ENCODE data around the gene NUTM2F.

Gene NUTM2F

DNA sequence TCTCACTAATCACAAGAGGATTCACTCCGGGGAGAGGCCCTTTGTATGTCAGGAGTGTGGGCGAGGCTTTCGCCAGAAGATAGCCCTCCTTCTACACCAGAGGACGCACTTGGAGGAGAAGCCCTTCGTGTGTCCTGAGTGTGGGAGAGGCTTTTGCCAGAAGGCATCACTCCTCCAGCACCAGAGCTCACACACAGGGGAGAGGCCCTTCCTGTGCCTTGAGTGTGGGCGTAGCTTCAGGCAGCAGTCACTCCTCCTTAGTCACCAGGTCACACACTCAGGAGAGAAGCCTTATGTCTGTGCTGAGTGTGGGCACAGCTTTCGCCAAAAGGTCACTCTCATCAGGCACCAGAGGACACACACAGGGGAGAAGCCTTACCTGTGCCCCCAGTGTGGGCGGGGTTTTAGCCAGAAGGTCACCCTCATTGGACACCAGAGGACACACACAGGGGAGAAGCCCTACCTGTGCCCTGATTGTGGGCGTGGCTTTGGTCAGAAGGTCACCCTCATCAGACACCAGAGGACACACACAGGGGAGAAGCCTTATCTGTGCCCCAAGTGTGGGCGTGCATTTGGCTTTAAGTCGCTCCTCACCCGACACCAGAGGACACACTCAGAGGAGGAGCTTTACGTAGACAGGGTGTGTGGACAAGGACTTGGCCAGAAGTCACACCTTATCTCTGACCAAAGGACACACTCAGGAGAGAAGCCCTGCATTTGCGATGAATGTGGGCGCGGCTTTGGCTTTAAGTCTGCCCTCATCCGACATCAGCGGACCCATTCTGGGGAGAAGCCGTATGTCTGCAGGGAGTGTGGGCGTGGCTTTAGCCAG is 27.8 kb downstream of the NUTM2F start:
- no peak for DNase-seq (ENCODE audit: low read depth)
- in situ Hi-C loops (cut with HindIII; ENCODE audit: low sequenced_read_pairs), result no loop called here
- TF ChIP-seq, protein P1, sequence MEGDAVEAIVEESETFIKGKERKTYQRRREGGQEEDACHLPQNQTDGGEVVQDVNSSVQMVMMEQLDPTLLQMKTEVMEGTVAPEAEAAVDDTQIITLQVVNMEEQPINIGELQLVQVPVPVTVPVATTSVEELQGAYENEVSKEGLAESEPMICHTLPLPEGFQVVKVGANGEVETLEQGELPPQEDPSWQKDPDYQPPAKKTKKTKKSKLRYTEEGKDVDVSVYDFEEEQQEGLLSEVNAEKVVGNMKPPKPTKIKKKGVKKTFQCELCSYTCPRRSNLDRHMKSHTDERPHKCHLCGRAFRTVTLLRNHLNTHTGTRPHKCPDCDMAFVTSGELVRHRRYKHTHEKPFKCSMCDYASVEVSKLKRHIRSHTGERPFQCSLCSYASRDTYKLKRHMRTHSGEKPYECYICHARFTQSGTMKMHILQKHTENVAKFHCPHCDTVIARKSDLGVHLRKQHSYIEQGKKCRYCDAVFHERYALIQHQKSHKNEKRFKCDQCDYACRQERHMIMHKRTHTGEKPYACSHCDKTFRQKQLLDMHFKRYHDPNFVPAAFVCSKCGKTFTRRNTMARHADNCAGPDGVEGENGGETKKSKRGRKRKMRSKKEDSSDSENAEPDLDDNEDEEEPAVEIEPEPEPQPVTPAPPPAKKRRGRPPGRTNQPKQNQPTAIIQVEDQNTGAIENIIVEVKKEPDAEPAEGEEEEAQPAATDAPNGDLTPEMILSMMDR (IDR thresholded peaks at IDR 0.05; ENCODE audit: low read depth, low read length, missing control alignments), result no peak
- no peak overlapping the region for H3K4me3 ChIP-seq (ENCODE audit: low read depth, low read length)

DNA sequence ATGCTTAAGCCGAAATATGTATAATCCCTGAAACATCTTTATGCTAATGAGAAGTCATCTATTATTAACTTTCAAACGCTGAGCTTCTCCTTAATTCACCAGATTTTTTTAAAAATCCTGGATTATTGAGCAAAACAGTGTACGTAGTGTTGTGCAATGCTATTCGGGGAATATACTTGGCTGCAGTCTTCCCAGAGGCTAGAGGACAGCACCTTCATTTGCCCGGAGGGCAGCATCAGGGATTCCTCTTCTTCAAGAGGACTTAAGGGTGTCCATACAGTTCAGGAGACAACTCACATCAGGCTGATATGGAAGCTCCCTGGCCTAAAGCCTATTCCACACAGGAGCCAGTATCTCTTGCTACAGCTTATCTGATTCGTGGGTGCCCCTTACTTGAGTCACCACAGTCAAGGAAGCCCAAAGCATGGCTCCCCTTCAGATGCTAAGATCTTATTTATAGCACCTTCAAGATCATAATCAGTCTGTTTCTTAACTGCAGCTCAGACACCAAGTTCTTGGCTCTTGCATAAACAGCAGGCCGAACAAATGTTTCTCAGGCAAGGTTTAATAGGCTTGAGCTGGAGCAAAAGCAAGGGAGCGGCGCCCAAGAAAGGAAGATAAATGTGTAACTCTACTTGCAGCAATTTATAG is 29.4 kb downstream of the NUTM2F start:
- in situ Hi-C loops (cut with HindIII; ENCODE audit: low sequenced_read_pairs), result no loop called here
- DNase-seq (ENCODE audit: low read depth), result no peak
- no peak overlapping the region for H3K4me3 ChIP-seq (ENCODE audit: low read depth, low read length)

DNA sequence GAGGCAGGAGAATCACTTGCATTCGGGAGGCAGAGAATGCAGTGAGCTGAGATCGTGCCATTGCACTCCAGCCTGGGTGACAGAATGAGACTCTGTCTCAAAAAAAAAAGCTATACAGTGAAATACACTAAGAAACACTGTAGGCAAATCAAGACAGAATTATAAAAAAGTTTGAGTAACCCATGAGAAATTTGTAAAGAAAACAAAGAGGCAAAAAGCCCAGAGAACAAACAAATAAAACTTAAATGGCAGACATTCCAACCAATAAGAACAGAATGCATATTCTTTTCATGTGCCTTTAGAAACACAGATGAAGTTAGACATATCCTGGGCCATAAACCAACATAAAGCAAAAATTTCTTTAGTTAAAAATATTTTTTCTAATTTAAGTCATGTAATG is 38.8 kb downstream of the NUTM2F start:
- H3K4me3 ChIP-seq (ENCODE audit: low read depth, low read length), result no peak overlapping the region
- in situ Hi-C loops (cut with HindIII; ENCODE audit: low sequenced_read_pairs), result no loop called here
- no peak for DNase-seq (ENCODE audit: low read depth)
- TF ChIP-seq, protein P1 (IDR thresholded peaks at IDR 0.05; ENCODE audit: low read depth, low read length, missing control alignments), result no peak

More for the DNA sequence above, 29.4 kb downstream of the NUTM2F start:
- TF ChIP-seq, protein P1 (IDR thresholded peaks at IDR 0.05; ENCODE audit: low read depth, low read length, missing control alignments), result no peak

DNA sequence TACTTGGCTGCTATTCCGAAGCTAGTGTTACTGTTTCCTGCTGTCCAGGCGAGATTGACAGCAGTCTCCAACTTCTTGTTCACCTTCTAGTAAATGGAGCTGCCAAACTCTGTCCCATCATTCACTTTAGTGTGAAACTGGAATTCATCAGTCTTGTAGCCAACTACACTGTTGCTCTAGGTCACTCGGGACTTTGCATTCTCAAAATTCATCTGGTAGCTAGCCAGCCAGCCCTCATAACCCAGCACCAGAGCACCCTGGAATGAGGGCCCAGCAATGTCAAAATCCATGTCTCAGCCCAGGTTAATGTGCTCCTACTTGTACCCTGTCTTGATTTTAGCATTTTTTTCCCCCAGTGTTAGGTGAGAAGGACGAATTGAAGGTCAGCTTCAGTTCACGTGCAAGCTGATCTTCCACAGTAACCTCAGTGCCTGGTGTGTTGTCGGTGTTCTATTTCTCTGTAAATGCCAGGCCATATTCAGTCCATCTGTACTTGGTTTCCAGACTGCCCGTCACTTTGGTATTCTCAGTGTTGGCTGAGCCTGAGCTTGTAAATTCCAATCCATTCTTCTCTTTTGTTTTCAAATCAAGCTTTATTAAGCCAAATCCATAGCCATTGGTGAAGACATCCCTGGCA is 40.4 kb downstream of the NUTM2F start:
- no peak for DNase-seq (ENCODE audit: low read depth)
- H3K4me3 ChIP-seq (ENCODE audit: low read depth, low read length), result no peak overlapping the region
- TF ChIP-seq, protein P1 (IDR thresholded peaks at IDR 0.05; ENCODE audit: low read depth, low read length, missing control alignments), result no peak
- in situ Hi-C loops (cut with HindIII; ENCODE audit: low sequenced_read_pairs), result no loop called here

DNA sequence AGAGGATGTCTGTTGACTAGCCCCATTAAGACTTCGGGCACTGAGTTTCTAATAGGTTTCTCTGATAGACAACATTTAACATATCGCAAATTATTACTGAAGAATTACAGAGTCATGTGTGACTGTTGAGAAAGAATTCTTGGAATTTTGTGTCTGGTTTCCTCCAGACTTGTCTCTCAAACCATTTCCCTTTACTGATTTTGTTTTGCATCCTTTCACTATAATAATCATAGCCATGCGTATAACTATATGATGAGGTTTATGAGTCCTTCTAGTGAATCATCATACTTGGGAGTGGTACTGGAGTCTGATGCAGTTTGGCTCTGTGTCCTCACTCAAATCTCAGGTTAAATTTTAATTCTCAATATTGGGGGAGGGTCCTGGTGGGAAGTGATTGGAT is 42.3 kb downstream of the NUTM2F start:
- TF ChIP-seq, protein P1 (IDR thresholded peaks at IDR 0.05; ENCODE audit: low read depth, low read length, missing control alignments), result no peak
- no peak overlapping the region for H3K4me3 ChIP-seq (ENCODE audit: low read depth, low read length)
- no peak for DNase-seq (ENCODE audit: low read depth)
- in situ Hi-C loops (cut with HindIII; ENCODE audit: low sequenced_read_pairs), result no loop called here

DNA sequence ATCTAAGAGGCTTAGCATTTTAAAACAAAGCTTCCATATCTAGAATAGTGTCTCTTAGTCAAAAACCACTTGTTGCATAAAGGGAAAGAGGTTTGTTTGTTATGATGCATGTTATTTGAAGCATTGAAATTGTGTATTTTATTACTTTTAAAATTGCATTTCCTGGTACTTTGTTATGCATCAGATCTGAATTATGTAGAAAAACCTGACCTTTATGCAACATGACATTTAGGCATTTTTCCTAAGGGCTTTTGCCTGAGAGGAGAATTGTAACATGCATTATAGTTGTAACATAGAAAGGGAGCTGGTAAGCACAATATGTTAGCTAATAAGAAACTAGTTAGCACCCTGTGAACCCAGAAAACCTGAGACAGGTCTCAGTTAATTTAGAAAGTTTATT is 47.3 kb downstream of the NUTM2F start:
- TF ChIP-seq, protein P1 (IDR thresholded peaks at IDR 0.05; ENCODE audit: low read depth, low read length, missing control alignments), result no peak
- DNase-seq (ENCODE audit: low read depth), result no peak
- H3K4me3 ChIP-seq (ENCODE audit: low read depth, low read length), result no peak overlapping the region
- in situ Hi-C loops (cut with HindIII; ENCODE audit: low sequenced_read_pairs), result no loop called here

Data from astrocyte of the cerebellum (primary cell).